ENCODE results near the gene C2CD3. TPM values are rescaled to one million over a fixed set of nuclear protein-coding genes. Genes with fewer than 3 reads are reported as not detected.

C2CD3 gene
- total RNA-seq, 2 experiments from 2014 or later: 31.9 to 35.1 TPM

DNA sequence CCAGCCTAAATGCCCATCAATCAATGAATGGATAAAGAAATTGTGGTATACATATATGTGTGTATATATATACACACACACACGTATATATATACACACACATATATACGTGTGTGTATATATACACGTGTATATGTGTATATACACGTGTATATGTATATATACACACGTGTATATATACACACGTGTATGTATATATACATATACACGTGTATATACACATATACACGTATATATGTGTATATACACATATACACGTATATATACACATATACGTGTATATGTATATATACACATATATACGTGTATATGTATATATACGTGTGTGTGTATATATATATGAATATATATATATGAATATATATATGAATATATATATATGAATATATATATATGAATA lies 54.1 kb downstream of the C2CD3 start:
- Mint-ChIP-seq H3K4me1 (ENCODE audit: low read depth) (no peaks in the 10 kb centered on the region), H3K27ac (no peak overlapping the region), H3K36me3 (ENCODE audit: low read depth) (peaks cover 84% of the 10 kb centered on the region), H3K9me3 (no peaks in the 10 kb centered on the region), H3K27me3 (no peaks in the 10 kb centered on the region), H3K4me3 (no peak overlapping the region)
- CTCF ChIA-PET: no interaction called here
- Histone ChIP-seq H3K27ac (ENCODE audit: low read depth in 1 of 2, low read length in 2 of 2) (no peak overlapping the region), H3K9me3 (ENCODE audit: control insufficient read depth in 1 of 2, insufficient read depth in 1 of 2, low read length in 2 of 2) (no peaks in the 10 kb centered on the region), H3K27me3 (ENCODE audit: control insufficient read depth in 1 of 2, insufficient read depth in 2 of 2, low read length in 2 of 2) (no peaks in the 10 kb centered on the region), H3K4me1 (ENCODE audit: insufficient read depth, low read length) (no peaks in the 10 kb centered on the region), H3K4me3 (ENCODE audit: low read length) (no peak overlapping the region), H3K36me3 (ENCODE audit: insufficient read depth, low read length) (peaks cover 38% of the 10 kb centered on the region)
- DNase-seq: no peak
- POLR2A ChIA-PET: no interaction called here
- TF ChIP-seq, protein P1, sequence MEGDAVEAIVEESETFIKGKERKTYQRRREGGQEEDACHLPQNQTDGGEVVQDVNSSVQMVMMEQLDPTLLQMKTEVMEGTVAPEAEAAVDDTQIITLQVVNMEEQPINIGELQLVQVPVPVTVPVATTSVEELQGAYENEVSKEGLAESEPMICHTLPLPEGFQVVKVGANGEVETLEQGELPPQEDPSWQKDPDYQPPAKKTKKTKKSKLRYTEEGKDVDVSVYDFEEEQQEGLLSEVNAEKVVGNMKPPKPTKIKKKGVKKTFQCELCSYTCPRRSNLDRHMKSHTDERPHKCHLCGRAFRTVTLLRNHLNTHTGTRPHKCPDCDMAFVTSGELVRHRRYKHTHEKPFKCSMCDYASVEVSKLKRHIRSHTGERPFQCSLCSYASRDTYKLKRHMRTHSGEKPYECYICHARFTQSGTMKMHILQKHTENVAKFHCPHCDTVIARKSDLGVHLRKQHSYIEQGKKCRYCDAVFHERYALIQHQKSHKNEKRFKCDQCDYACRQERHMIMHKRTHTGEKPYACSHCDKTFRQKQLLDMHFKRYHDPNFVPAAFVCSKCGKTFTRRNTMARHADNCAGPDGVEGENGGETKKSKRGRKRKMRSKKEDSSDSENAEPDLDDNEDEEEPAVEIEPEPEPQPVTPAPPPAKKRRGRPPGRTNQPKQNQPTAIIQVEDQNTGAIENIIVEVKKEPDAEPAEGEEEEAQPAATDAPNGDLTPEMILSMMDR (IDR thresholded peaks at IDR 0.05): no peak
- intact Hi-C loops (cut with DNase I, micrococcal nuclease): no loop called here
- ATAC-seq (ENCODE audit: poor library complexity): no peak

DNA sequence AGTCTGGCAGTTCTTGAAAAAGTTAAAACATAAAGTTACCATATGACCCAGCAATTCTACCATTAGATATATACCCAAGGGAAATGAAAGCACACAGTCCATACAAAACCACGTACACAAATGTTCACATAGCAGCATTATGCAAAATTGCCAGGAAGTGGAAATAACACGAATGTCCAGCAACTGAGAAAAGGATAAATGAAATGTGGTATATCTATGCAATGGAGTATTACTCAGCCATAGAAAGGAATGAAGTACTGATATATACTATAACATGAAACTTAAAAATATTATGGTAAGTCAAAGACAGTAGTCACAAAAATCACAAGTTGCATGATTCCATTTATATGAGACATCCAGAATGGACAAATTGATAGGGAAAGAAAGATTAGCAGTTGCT lies 57.9 kb downstream of the C2CD3 start:
- no peaks in the 10 kb centered on the region for H3K27me3 Mint-ChIP-seq
- no peak overlapping the region for H3K27ac ChIP-seq (ENCODE audit: low read depth in 1 of 2, low read length in 2 of 2)
- ChIA-PET CTCF (no interaction called here), POLR2A (interaction anchor here (0.7 kb wide), 1 partner anchor 107 kb away, joined by 3 read pairs; no protein-coding TSS in a partner anchor)
- no peak overlapping the region for H3K27ac Mint-ChIP-seq
- DNase-seq (no peak), ATAC-seq (ENCODE audit: poor library complexity) (no peak)
- H3K4me3 ChIP-seq (ENCODE audit: low read length): no peak overlapping the region
- H3K4me1 ChIP-seq (ENCODE audit: insufficient read depth, low read length): no peaks in the 10 kb centered on the region
- intact Hi-C loops (cut with DNase I, micrococcal nuclease): no loop called here
- H3K36me3 Mint-ChIP-seq (ENCODE audit: low read depth): peaks cover 88% of the 10 kb centered on the region
- H3K4me1 Mint-ChIP-seq (ENCODE audit: low read depth): no peaks in the 10 kb centered on the region
- H3K27me3 ChIP-seq (ENCODE audit: control insufficient read depth in 1 of 2, insufficient read depth in 2 of 2, low read length in 2 of 2): no peaks in the 10 kb centered on the region
- no peak overlapping the region for H3K4me3 Mint-ChIP-seq
- H3K9me3 ChIP-seq (ENCODE audit: control insufficient read depth in 1 of 2, insufficient read depth in 1 of 2, low read length in 2 of 2): no peaks in the 10 kb centered on the region
- peaks cover 36% of the 10 kb centered on the region for H3K36me3 ChIP-seq (ENCODE audit: insufficient read depth, low read length)
- no peaks in the 10 kb centered on the region for H3K9me3 Mint-ChIP-seq
- TF ChIP-seq, protein P1 (IDR thresholded peaks at IDR 0.05): no peak

DNA sequence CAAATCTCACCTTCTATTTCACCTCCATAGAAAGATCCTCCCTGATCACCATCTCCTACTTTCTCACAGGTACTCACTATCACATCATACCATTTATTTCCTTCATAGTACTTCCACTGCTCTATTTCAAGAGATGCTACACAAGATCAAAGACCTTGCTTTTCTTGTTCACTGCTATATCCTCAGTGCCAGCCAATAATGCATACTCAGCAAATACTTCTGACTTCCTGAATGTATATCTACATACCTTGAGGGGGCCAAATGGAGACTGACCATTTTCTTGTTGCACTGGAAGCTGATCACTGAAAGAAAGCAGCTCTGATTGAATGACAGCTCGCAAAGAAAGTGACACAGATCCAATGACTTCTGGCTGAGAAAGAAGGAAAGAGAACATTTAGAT lies 64.7 kb downstream of the C2CD3 start:
- peaks cover 81% of the 10 kb centered on the region for H3K36me3 Mint-ChIP-seq (ENCODE audit: low read depth)
- Histone ChIP-seq H3K9me3 (ENCODE audit: control insufficient read depth in 1 of 2, insufficient read depth in 1 of 2, low read length in 2 of 2) (no peaks in the 10 kb centered on the region), H3K4me3 (ENCODE audit: low read length) (no peak overlapping the region), H3K27me3 (ENCODE audit: control insufficient read depth in 1 of 2, insufficient read depth in 2 of 2, low read length in 2 of 2) (no peaks in the 10 kb centered on the region), H3K36me3 (ENCODE audit: insufficient read depth, low read length) (peaks cover 47% of the 10 kb centered on the region), H3K4me1 (ENCODE audit: insufficient read depth, low read length) (no peaks in the 10 kb centered on the region), H3K27ac (ENCODE audit: low read depth in 1 of 2, low read length in 2 of 2) (no peak overlapping the region)
- ChIA-PET POLR2A (no interaction called here), CTCF (interaction anchor here (1.1 kb wide), 1 partner anchor 126 kb away, joined by 3 read pairs; no protein-coding TSS in a partner anchor)
- no peaks in the 10 kb centered on the region for H3K27me3 Mint-ChIP-seq
- ATAC-seq (ENCODE audit: poor library complexity) (no peak), DNase-seq (no peak)
- no peaks in the 10 kb centered on the region for H3K9me3 Mint-ChIP-seq
- no peaks in the 10 kb centered on the region for H3K4me1 Mint-ChIP-seq (ENCODE audit: low read depth)
- H3K4me3 Mint-ChIP-seq: no peak overlapping the region
- H3K27ac Mint-ChIP-seq: no peak overlapping the region
- intact Hi-C loops (cut with DNase I, micrococcal nuclease): no loop called here
- TF ChIP-seq, protein P1 (IDR thresholded peaks at IDR 0.05): no peak
